GM12873 (cell line): ENCODE data around the gene SLC6A17.

Source experiments
- TF ChIP-seq, protein P1 (sequence below): IDR thresholded peaks from 2 replicates; pipeline ENCODE4 v1.5.1; 2012; ENCODE audit warnings: low read depth, mild to moderate bottlenecking, moderate library complexity, low read length, control low read depth; ENCODE audit not compliant: insufficient read depth; ENCODE audit errors: missing control alignments

The SLC6A17 gene

DNA sequence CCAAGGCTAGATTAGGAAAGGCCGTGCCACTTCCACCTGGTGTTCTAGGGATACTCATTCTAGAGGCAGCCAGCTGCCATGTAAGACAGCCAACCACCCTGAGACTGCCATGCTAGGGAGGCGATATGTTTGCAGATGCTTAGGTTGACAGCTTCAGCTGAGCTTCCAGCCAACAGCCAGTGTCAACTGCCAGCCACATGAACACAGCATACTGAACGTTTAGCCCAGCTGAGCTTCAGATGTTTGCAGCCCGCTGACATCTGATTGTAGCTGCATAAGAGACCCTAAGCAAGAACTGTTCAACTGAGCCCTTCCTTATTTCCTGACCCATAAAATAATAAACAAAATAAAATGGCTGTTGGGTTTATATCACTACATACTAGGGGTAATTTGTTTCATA, 54.9 kb downstream of the SLC6A17 start:
- TF ChIP-seq, protein P1, sequence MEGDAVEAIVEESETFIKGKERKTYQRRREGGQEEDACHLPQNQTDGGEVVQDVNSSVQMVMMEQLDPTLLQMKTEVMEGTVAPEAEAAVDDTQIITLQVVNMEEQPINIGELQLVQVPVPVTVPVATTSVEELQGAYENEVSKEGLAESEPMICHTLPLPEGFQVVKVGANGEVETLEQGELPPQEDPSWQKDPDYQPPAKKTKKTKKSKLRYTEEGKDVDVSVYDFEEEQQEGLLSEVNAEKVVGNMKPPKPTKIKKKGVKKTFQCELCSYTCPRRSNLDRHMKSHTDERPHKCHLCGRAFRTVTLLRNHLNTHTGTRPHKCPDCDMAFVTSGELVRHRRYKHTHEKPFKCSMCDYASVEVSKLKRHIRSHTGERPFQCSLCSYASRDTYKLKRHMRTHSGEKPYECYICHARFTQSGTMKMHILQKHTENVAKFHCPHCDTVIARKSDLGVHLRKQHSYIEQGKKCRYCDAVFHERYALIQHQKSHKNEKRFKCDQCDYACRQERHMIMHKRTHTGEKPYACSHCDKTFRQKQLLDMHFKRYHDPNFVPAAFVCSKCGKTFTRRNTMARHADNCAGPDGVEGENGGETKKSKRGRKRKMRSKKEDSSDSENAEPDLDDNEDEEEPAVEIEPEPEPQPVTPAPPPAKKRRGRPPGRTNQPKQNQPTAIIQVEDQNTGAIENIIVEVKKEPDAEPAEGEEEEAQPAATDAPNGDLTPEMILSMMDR, result no peak

DNA sequence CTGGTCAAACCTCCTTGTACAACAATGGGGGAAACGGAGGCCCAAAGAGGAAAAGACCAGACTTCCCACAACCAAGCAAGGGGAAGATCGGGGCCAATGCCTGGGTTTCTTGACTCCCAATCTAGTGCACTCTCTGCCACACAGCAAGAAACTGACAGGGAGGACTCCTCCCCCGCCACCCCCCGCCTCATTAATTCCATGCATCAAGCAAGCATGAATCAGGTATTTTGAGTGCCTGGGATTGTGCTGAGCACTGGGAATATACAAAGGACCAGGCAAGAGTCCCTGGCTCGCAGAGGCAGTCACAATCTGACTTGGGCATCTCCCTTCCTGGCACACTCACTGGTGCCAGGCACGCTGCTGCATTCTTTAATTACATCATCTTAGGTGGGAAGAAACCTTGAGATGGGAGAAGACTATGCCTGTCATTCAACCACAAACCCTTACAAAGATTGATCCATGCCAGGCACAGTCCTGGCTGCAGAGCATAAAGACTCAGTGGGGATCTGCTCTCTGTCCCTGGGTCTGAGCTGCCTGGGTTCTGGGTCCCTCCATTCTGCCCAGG, 55.4 kb downstream of the SLC6A17 start:
- TF ChIP-seq, protein P1, result no peak

DNA sequence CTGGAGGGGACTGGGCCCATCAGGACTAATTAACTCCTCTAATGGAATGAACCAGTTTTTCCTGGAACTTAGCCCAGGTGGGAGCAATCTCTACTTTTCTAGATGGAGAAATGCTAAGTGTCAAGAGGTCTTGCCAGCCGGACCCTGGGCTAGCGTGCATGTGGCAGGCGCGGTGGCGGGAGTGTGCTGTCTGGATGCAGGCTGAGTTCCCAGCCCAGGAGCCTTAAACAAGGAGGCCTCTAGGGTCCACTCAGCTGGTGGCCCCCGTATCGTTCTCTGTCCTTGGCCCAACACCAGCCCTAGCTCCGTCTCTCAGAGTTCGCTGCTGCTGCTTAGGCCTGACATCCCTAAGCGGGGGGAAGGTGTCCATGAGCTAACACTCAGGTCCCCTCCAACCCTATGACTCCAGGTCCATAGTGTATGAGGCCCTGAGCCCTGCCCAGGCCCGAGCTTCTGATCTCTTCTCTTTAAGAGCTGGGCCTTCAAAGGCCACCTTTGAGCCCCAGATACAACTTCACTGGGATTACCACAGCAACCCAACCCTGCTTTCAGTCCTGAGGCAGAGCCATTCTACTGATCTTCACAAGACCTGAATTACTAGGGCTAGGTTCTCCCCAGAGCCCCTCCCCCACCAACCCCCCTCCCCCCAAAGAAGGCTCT, 56.1 kb downstream of the SLC6A17 start:
- TF ChIP-seq, protein P1, result no peak

DNA sequence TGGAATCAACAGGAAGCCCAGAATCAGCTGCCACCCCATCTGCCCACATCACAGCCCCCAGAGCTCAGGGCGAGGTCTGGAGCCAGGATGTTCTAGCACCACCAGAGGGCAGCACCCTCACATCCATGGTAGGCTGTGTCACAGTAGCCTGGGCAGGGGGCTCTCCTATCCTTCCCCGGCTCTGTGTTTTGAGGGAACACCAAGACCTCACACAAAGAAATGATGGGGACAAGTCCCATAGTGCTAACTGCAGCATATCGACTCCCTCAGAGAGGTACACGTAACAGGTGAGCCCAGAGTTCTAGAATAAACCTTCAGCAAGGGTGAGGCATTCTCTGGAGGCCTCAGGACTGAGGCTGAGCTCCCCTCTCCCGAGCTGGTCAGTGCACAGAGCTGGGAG, 57.5 kb downstream of the SLC6A17 start:
- TF ChIP-seq, protein P1, result peak; percentile 93

DNA sequence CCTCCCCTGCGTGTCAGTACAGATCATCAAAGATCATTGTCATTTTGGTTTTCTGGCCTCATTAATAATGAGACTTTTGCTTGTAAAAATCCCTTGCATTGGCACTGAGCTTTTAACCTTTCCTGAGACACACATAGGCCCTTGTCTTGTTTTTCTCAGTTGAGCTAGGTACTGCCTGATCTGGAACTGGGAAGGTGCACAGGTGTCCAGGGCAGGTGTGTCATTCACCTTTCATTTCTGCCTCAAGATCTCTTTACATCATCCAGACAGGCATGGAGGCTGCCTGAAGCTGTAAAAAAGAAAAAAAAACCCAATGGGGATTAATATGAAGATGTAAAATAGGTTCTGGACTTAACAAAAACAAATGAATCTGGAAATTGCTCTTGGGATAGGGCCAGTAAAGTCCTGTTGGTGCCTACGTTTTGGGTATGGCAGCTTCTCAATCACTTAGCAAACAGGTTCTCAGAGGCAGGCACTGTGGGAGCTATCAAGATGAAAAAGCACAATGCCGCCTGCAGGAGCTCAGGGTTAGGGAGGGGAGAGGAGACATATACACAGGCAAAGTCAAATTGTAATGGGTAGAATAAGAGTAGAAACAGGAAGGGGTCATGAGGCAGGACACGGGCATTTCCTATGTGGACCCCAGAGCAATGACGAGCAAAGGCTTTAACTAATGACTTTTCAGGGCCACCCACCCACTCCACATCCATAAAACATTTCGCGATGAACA, 58.8 kb downstream of the SLC6A17 start:
- TF ChIP-seq, protein P1, result no peak

DNA sequence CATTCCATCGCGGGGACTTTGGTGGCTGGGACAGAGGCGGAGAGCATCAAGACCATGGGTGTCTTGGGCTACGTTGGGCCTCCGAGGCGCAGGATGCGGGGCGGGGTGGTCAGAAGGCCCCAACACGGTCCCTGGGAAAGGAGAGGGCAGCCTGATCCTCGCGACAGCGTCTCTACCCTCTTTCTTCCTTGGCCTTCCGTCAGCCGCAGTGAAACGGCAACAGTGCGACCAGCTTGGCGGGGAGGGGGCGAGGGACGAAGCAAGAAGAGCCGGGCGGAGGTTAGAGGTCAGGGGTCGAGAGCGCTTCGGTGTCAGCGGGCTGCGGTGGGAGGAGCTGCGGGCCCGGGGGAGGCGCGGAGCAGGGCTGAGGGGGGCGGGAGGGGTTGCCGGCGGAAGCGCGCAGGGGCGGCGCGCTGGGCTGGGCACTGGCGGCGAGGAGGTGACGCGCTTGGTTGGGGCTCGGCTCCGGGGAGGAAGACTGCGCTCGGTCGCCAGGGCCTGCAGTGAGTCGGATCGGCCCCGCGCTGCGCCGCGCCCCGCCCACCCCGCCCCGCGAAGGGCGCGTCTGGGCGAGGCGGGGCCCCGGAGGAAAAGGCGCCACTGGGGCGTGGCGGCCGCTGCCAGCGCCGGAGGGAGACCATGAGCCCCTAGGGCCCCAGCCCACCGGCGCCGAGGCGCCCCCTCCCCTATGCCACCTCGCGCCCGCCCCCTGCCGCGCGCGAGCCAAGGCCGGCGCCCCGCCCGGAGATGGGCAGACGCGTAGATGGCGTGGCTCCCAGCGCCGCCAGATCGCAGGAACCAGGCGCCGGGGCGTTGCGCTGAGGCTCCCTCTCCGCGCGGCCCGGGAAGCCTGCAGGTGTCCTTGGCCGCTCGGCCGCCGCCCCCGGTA, 59.7 kb downstream of the SLC6A17 start, which contains the start of gene KCNC4:
TSS of gene KCNC4 (plus strand) at position 600 of the 889 bp plus-strand sequence. CDS start 1,186 bp downstream, outside the sequence.
- TF ChIP-seq, protein P1, result no peak
